PC-3 (cell line): Measurements from ENCODE around the gene FRMPD1.
"Not testable (repeated sequence)": the region's sequence is repeated elsewhere in the genome, so short reads cannot be mapped to it uniquely, and the experiment has no call there.

Source experiments
- CTCF ChIP-seq: fragments of 300-600 bp; sonication (generic); conservative IDR thresholded peaks from 2 replicates; pipeline ENCODE4 v1.5.1; 2017; ENCODE audit warnings: antibody characterized with exemption, low read depth, mild to moderate bottlenecking, low read length
- EZH2 ChIP-seq: fragments of 300-600 bp; sonication (generic); IDR thresholded peaks from one replicate; pipeline ENCODE4 v1.6.1; 2017; ENCODE audit warnings: antibody characterized with exemption, mild to moderate bottlenecking, low read length; ENCODE audit not compliant: unreplicated experiment
- EZH2phosphoT487 ChIP-seq: fragments of 300-600 bp; sonication (generic); IDR thresholded peaks from 2 replicates; pipeline ENCODE4 v1.6.1; 2018; ENCODE audit warnings: mild to moderate bottlenecking, antibody characterized with exemption, low read length, borderline replicate concordance

- TF ChIP-seq CTCF, EZH2, EZH2phosphoT487: not testable (repeated sequence)
These were observed 101.0 kb downstream of the FRMPD1 start for GRCh38 chr9:37751704-37752103.
